Choroid plexus epithelial cell (primary cell): ENCODE measurements around the gene KCNK3.

Source experiments
- DNase-seq: peaks from one replicate; pipeline ENCODE4 v3.0.0-alpha.2; 2010; ENCODE audit warnings: low read depth
- H3K4me3 ChIP-seq: 2 replicates; pipeline ENCODE4 v1.5.1; 2011; ENCODE audit warnings: low read depth, mild to moderate bottlenecking, control low read depth, low read length, moderate library complexity
- TF ChIP-seq, protein P1 (sequence below): conservative IDR thresholded peaks from 2 replicates; pipeline ENCODE4 v1.5.1; 2011; ENCODE audit warnings: low read depth, mild to moderate bottlenecking, control low read depth, inconsistent platforms, low read length, moderate library complexity

The KCNK3 gene

DNA sequence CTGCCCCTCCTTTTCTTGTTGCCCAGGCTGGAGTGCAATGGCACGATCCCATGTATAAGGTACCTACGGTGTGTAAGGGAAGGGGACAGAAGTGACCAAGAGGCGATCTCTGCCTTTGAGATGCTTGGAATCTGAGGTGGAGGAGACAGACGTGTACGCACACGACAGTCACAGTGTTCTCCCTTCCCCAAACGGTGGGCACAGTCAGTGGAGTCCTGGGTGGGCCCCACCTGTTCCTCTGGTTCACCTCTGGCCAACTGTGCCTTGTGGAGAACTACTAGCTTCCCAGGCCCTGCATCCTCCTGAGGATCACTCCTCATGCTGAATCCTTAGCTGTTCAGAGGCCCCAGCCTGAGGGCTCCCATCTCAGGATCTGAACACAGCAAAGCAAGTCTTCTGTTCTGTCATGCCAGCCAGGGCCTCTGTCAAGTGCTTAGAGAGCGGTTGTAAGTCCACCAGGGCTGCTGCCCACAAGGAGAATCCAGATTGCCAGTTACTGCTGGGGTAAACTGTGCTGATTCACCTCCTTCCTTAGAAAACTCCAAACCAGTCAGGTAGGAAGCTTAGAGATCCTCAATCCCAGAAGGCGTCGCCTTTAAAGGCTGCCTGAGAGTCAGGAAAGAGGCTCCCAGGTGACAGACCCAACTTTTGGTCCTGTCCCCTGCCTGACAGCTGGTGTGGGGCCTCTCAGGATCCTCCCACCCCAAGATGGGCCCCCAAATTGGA is 73.1 kb downstream of the KCNK3 start:
- DNase-seq: no peak
- peak overlapping the region; percentile 97 for H3K4me3 ChIP-seq
- TF ChIP-seq, protein P1, sequence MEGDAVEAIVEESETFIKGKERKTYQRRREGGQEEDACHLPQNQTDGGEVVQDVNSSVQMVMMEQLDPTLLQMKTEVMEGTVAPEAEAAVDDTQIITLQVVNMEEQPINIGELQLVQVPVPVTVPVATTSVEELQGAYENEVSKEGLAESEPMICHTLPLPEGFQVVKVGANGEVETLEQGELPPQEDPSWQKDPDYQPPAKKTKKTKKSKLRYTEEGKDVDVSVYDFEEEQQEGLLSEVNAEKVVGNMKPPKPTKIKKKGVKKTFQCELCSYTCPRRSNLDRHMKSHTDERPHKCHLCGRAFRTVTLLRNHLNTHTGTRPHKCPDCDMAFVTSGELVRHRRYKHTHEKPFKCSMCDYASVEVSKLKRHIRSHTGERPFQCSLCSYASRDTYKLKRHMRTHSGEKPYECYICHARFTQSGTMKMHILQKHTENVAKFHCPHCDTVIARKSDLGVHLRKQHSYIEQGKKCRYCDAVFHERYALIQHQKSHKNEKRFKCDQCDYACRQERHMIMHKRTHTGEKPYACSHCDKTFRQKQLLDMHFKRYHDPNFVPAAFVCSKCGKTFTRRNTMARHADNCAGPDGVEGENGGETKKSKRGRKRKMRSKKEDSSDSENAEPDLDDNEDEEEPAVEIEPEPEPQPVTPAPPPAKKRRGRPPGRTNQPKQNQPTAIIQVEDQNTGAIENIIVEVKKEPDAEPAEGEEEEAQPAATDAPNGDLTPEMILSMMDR: no peak

DNA sequence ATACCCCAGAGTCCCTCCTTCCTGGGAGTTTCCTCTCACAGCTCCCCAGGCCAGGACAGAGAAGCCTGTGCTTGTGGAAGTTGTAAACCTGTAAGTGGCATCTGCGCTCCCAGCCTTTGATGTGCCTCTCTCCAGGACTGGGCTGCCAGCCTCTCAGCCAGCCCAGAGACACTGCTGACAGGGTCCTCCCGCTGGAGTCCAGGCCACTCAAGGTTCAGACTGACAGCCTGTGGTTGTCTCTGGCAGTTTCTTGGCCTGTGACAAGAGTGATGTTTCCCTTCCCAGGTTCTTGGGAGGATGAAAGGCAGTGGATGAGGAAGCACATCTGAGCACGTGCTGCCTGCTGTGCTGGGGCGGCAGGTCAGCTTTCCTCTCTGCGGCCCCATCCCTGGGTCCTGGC is 74.6 kb downstream of the KCNK3 start:
- TF ChIP-seq, protein P1: no peak
- no peak overlapping the region for H3K4me3 ChIP-seq
- peak; percentile 35 for DNase-seq

DNA sequence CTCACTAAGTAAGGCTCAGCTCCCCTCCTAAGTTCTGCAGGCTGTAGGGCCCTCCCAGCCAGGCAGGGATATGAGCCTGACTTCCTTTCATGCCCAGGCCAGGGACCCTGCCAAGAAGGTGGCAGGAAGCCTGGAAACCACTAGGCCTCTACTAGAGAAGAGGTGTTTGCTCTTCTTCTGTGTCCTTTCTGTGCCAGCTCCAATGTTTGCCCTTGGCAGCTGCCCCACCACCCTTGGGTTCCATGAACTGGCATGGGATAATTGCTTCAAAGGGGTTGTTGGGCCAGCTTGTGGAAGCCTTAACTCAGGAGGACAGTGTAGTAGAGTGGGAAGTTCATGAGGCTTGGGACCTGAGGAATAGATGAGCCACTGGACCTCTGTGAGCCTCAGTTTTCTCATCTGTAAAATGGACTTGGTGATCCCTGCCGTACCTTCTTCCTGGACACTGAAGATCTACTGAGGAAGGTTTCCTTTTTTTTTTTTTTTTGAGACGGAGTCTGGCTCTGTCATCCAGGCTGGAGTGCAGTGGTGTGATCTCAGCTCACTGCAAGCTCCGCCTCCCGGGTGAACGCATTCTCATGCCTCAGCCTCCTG is 75.5 kb downstream of the KCNK3 start:
- TF ChIP-seq, protein P1: no peak
- DNase-seq: no peak
- no peak overlapping the region for H3K4me3 ChIP-seq

DNA sequence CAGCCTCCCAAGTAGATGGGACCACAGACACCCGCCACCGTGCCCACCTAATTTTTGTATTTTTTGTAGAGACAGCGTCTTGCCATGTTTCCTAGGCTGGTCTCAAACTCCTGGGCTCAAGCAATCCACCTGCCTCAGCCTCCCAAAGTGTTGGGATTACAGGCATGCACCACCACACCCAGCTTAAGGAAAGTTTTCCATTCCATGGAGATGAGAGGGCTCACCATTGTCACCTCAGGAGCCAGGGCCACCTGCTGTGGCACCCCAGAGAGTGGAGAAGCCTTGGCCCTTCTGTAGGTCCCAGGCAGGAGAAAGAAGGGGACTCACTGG is 76.2 kb downstream of the KCNK3 start:
- TF ChIP-seq, protein P1: no peak
- DNase-seq: no peak
- no peak overlapping the region for H3K4me3 ChIP-seq

DNA sequence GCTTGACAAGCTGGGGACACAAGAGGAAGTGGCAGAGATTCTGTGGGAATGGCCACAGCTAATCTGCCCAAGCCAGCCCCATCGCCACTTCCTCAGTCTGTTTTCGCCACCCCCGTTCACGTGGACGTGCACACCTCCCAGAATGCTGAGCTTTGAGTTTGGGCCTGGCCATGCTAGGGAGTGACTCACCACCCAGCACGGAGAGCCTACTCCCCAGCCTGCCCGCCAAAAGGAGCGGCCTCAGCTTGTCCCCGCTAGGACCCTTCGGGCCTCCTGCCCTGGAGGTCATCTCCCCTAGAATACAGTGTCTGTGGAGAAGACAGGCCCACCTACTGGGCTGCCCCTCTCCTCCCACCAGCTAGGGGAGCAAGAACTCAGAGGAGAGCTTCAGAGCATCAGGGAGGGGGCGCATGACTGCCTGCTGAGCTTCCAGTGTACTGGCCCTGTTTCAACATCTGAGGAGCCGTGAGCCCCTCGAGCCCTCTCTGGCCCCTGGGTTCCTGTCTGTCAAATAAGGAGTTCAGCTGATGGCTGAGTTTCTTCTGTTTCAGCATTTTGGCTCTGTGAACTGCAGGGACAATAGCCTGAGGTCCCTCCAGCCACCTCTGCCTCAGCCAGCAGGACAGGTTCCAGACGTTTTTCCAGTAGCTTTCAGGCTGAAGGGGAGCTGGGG is 76.7 kb downstream of the KCNK3 start:
- TF ChIP-seq, protein P1: no peak
- peak; percentile 73 for DNase-seq

DNA sequence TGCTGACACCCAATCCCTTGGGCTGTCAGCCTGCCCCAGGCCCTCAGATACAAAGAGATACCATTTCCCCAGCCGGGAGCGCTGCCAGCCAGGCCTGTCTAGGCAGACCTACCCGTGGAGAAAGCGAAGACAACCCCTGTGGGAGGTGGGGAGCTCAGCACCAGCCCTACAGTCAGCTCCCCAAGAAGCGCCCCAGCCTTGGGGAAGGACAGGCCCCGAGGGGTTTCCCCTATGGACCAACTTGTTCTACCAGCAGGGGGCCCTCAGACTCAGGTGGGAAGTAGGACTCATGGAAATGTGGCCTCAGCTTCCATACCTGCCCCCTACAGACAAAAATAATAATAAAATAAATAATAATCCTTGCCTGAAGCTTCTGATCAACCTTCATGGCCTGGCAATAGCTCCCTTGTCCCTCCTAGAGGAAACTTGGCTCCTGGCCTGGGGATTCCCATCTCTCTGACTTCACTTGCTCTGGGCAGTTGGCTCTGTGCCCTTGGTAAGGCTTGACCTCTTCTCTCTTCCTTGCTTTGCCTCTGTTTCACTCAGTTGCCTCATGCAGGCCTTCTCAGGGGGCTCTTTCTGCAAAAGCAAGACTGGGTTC is 78.6 kb downstream of the KCNK3 start:
- peak; percentile 91 for DNase-seq
- H3K4me3 ChIP-seq: no peak overlapping the region
- TF ChIP-seq, protein P1: peak; percentile 44

More for the DNA sequence above, 76.7 kb downstream of the KCNK3 start:
- H3K4me3 ChIP-seq: no peak overlapping the region
